Panc1 (cell line): Measurements from ENCODE around the gene KDM7A.
"Not testable (repeated sequence)": the region's sequence is repeated elsewhere in the genome, so short reads cannot be mapped to it uniquely, and the experiment has no call there.

ENCODE experiments used
- CTCF ChIP-seq: fragments of 450-650 bp; IDR thresholded peaks from 2 replicates; pipeline ENCODE4 v1.5.1; 2017; ENCODE audit warnings: mild to moderate bottlenecking
- POLR2AphosphoS5 ChIP-seq: IDR thresholded peaks from 2 replicates; pipeline ENCODE4 v1.6.1; 2012; ENCODE audit warnings: mild to moderate bottlenecking, low read depth, low read length, moderate library complexity
- SIN3A ChIP-seq: IDR thresholded peaks from 2 replicates; pipeline ENCODE4 v1.6.1; 2012; ENCODE audit warnings: low read depth, mild to moderate bottlenecking, low read length, moderate library complexity, borderline replicate concordance; ENCODE audit not compliant: insufficient read depth
- TCF7L2 ChIP-seq: IDR thresholded peaks from 2 replicates; pipeline ENCODE4 v1.6.1; 2011; ENCODE audit warnings: mild to moderate bottlenecking, low read depth, low read length, inconsistent platforms
- TF ChIP-seq, protein P1 (sequence below), 2 experiments: IDR thresholded peaks; 2 replicates each; pipeline ENCODE4 v1.6.1; 2011 to 2012; ENCODE audit warnings: low read depth in 2 of 2, control low read depth in 1 of 2, low read length in 1 of 2, mild to moderate bottlenecking in 1 of 2, moderate library complexity in 1 of 2; ENCODE audit not compliant: insufficient read depth in 1 of 2

GRCh38 chr7:140108777-140109176 is 68.0 kb downstream of the KDM7A start:
- not testable (repeated sequence) for TF ChIP-seq CTCF, SIN3A, POLR2AphosphoS5, TCF7L2
- TF ChIP-seq, protein P1, sequence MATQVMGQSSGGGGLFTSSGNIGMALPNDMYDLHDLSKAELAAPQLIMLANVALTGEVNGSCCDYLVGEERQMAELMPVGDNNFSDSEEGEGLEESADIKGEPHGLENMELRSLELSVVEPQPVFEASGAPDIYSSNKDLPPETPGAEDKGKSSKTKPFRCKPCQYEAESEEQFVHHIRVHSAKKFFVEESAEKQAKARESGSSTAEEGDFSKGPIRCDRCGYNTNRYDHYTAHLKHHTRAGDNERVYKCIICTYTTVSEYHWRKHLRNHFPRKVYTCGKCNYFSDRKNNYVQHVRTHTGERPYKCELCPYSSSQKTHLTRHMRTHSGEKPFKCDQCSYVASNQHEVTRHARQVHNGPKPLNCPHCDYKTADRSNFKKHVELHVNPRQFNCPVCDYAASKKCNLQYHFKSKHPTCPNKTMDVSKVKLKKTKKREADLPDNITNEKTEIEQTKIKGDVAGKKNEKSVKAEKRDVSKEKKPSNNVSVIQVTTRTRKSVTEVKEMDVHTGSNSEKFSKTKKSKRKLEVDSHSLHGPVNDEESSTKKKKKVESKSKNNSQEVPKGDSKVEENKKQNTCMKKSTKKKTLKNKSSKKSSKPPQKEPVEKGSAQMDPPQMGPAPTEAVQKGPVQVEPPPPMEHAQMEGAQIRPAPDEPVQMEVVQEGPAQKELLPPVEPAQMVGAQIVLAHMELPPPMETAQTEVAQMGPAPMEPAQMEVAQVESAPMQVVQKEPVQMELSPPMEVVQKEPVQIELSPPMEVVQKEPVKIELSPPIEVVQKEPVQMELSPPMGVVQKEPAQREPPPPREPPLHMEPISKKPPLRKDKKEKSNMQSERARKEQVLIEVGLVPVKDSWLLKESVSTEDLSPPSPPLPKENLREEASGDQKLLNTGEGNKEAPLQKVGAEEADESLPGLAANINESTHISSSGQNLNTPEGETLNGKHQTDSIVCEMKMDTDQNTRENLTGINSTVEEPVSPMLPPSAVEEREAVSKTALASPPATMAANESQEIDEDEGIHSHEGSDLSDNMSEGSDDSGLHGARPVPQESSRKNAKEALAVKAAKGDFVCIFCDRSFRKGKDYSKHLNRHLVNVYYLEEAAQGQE (IDR thresholded peaks at IDR 0.05; ENCODE audit: insufficient read depth in 1 of 2, low read depth in 2 of 2, low read length in 1 of 2) = not testable (repeated sequence)
